Cardiac fibroblast (primary cell): ENCODE measurements around the gene KLF2.
A peak's percentile ranks its signal among the peaks of the same experiment; 100 is the strongest.

Experiments
- DNase-seq, 2 donors: peaks; one replicate each; pipeline versions ENCODE4 v3.0.0 to v3.0.0-alpha.2; 2010; ENCODE audit warnings: low read depth in 2 of 2
- H3K4me3 ChIP-seq, 2 donors: replicated peaks in 1 of 2; 1 replicate in 1 of 2; 2 replicates in 1 of 2; pipeline ENCODE4 v1.5.1; 2011; ENCODE audit warnings: low read depth in 2 of 2, low read length in 2 of 2, mild to moderate bottlenecking in 2 of 2, moderate library complexity in 1 of 2
- CTCF ChIP-seq: IDR thresholded peaks from one replicate; pipeline ENCODE4 v1.5.1; 2011; ENCODE audit warnings: low read depth, mild to moderate bottlenecking, low read length, inconsistent platforms

KLF2 gene

GRCh38 chr19:16372065-16372915, 47.7 kb downstream of the KLF2 start:
- no peak for DNase-seq
- H3K4me3 ChIP-seq: no peak overlapping the region
- TF ChIP-seq CTCF: no peak

- no peak for DNase-seq
- no peak for TF ChIP-seq CTCF
- H3K4me3 ChIP-seq: no peak overlapping the region
Measured at GRCh38 chr19:16373079-16373478, 48.5 kb downstream of the KLF2 start.

GRCh38 chr19:16373532-16373931, 48.9 kb downstream of the KLF2 start:
- DNase-seq: peak; percentile 75 to 87
- H3K4me3 ChIP-seq: no peak overlapping the region
- TF ChIP-seq CTCF: no peak

- DNase-seq: no peak
- no peak overlapping the region for H3K4me3 ChIP-seq
- TF ChIP-seq CTCF: no peak
Measured at GRCh38 chr19:16373989-16374388, 49.4 kb downstream of the KLF2 start.

GRCh38 chr19:16374436-16374835, 49.8 kb downstream of the KLF2 start:
- TF ChIP-seq CTCF: no peak
- H3K4me3 ChIP-seq: no peak overlapping the region
- no peak for DNase-seq

GRCh38 chr19:16375157-16375935, 50.7 kb downstream of the KLF2 start:
- no peak for TF ChIP-seq CTCF
- DNase-seq: no peak
- H3K4me3 ChIP-seq: no peak overlapping the region
